ENCODE results near the gene LRRK2. TPM values are rescaled to one million over a fixed set of nuclear protein-coding genes. Genes with fewer than 3 reads are reported as not detected.

The LRRK2 gene
- total and polyA plus RNA-seq, 2 of the 8 experiments (the other 6 are each of a cell fraction or from before 2014, with no cell fraction given) = 0.06 to 0.13 TPM

DNA sequence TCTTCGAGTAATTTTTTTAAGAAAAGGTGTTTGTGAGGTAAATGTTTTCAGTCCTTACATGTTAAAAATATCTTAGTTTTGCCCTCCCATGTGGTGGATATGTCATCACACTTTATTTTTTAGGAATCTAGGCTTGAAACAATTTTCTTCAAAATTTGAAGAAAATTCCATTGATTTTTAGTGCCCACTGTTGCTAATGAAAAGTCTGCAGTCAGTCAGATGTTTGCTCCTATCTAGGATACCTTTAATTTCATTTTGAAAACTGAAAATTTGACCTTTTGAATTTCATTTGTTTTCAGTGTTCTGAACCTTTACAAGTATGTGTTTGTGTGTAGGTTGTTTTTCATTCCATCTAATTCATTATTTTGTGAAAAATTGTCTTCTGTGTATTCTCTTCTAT is 105.4 kb downstream of the LRRK2 start (continued):
- TF ChIP-seq, protein P1, sequence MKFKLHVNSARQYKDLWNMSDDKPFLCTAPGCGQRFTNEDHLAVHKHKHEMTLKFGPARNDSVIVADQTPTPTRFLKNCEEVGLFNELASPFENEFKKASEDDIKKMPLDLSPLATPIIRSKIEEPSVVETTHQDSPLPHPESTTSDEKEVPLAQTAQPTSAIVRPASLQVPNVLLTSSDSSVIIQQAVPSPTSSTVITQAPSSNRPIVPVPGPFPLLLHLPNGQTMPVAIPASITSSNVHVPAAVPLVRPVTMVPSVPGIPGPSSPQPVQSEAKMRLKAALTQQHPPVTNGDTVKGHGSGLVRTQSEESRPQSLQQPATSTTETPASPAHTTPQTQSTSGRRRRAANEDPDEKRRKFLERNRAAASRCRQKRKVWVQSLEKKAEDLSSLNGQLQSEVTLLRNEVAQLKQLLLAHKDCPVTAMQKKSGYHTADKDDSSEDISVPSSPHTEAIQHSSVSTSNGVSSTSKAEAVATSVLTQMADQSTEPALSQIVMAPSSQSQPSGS (IDR thresholded peaks at IDR 0.05; ENCODE audit: low read length) = no peak
- TF ChIP-seq KDM1A (IDR thresholded peaks at IDR 0.05; ENCODE audit: borderline replicate concordance, low read length) (no peak), ASH2L (IDR thresholded peaks at IDR 0.05; ENCODE audit: low read length) (no peak), SP2 (IDR thresholded peaks at IDR 0.05; ENCODE audit: low read length) (no peak), CBX8 (IDR thresholded peaks at IDR 0.05; ENCODE audit: borderline replicate concordance, low read depth, low read length) (no peak), MAFK (IDR thresholded peaks at IDR 0.05; ENCODE audit: low read depth, low read length) (no peak)
